Progenitor cell of endocrine pancreas (in vitro differentiated cells): Measurements from ENCODE around the gene ALDOC. TPM values are rescaled to one million over a fixed set of nuclear protein-coding genes. Genes with fewer than 3 reads are reported as not detected.

Source experiments
- DNase-seq: peaks from one replicate; pipeline ENCODE4 v3.0.0; 2021; ENCODE audit warnings: low spot score; ENCODE audit not compliant: unreplicated experiment
- H3K27ac Mint-ChIP-seq: 2 replicates; pipeline ENCODE4 v1.8.0; 2021; ENCODE audit warnings: mild to moderate bottlenecking, moderate library complexity, mixed read lengths
- H3K27me3 Mint-ChIP-seq: 2 replicates; pipeline ENCODE4 v1.8.0; 2021; ENCODE audit warnings: mixed read lengths
- H3K36me3 Mint-ChIP-seq: 2 replicates; pipeline ENCODE4 v1.8.0; 2022; ENCODE audit warnings: mixed read lengths; ENCODE audit not compliant: insufficient read depth
- H3K4me1 Mint-ChIP-seq: 2 replicates; pipeline ENCODE4 v1.8.0; 2021; ENCODE audit warnings: low read depth, mixed read lengths
- H3K4me3 Mint-ChIP-seq: 2 replicates; pipeline ENCODE4 v1.8.0; 2021; ENCODE audit warnings: low read depth, mild to moderate bottlenecking, moderate library complexity, mixed read lengths
- H3K9me3 Mint-ChIP-seq: 2 replicates; pipeline ENCODE4 v1.8.0; 2021; ENCODE audit warnings: low read depth, mixed read lengths
- total RNA-seq: library from RNA; stranded (reverse); gene quantifications from 2 replicates; pipeline ENCODE4 v1.2.1, GENCODE V29; 2021
- TF ChIP-seq, protein P1 (sequence below): fragments of 200-600 bp; sonication (generic); IDR thresholded peaks from one replicate; pipeline ENCODE4 v1.5.0; 2021; ENCODE audit warnings: antibody characterized with exemption, mild to moderate bottlenecking; ENCODE audit not compliant: unreplicated experiment

ALDOC gene
- total RNA-seq, 1 donor from 2014 or later, result 4.8 TPM

DNA sequence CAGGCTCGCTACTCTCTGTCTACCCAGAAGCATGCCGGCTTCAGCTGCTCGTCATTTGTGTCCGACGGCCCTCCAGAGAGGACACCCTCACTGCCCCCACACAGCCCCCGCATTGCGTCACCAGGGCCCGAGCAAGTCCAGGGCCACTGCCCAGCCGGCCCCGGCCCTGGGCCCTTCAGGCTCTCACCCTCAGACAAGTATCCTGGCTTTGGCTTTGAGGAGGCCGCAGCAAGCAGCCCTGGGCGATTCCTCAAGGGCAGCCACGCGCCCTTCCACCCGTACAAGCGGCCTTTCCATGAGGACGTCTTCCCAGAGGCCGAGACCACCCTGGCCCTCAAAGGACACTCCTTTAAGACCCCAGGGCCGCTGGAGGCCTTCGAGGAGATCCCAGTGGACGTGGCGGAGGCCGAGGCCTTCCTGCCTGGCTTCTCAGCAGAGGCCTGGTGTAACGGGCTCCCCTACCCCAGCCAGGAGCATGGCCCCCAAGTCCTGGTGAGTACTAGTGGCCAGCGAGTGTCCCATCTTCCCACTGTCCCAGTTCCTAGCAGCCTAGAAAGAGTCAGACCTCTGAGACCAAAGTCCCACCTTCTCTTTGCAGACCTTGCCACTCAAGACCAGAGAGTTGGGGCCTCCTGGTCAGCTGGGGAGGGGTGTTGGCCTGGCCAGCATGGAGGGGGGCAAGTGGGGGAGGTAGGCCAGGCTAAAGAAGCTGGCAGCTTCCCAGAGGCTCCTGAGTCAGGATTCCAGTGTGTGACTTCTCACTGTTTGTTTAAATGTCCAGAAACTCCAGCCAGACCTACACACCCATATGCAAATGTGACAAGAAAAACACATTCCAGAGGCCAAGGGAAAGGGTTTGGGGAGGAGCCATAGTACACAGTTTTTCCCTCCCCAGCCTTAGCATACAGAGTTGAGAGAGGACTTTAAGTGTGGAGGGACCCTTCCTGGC, 51.9 kb downstream of the ALDOC start:
- peaks cover 5% of the 10 kb centered on the region for H3K27me3 Mint-ChIP-seq
- peaks cover 15% of the 10 kb centered on the region for H3K4me1 Mint-ChIP-seq
- no peaks in the 10 kb centered on the region for H3K9me3 Mint-ChIP-seq
- no peaks in the 10 kb centered on the region for H3K36me3 Mint-ChIP-seq
- H3K4me3 Mint-ChIP-seq, result no peak overlapping the region
- no peak for DNase-seq
- H3K27ac Mint-ChIP-seq, result peak overlapping the region; percentile 94
- TF ChIP-seq, protein P1, sequence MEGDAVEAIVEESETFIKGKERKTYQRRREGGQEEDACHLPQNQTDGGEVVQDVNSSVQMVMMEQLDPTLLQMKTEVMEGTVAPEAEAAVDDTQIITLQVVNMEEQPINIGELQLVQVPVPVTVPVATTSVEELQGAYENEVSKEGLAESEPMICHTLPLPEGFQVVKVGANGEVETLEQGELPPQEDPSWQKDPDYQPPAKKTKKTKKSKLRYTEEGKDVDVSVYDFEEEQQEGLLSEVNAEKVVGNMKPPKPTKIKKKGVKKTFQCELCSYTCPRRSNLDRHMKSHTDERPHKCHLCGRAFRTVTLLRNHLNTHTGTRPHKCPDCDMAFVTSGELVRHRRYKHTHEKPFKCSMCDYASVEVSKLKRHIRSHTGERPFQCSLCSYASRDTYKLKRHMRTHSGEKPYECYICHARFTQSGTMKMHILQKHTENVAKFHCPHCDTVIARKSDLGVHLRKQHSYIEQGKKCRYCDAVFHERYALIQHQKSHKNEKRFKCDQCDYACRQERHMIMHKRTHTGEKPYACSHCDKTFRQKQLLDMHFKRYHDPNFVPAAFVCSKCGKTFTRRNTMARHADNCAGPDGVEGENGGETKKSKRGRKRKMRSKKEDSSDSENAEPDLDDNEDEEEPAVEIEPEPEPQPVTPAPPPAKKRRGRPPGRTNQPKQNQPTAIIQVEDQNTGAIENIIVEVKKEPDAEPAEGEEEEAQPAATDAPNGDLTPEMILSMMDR, result no peak

- Mint-ChIP-seq H3K4me3 (no peak overlapping the region), H3K4me1 (peaks cover 15% of the 10 kb centered on the region), H3K36me3 (no peaks in the 10 kb centered on the region), H3K27ac (no peak overlapping the region), H3K27me3 (peaks cover 9% of the 10 kb centered on the region), H3K9me3 (no peaks in the 10 kb centered on the region)
- TF ChIP-seq, protein P1, result no peak
- no peak for DNase-seq
Measured at GRCh38 chr17:28523876-28524275, 52.8 kb downstream of the ALDOC start.

DNA sequence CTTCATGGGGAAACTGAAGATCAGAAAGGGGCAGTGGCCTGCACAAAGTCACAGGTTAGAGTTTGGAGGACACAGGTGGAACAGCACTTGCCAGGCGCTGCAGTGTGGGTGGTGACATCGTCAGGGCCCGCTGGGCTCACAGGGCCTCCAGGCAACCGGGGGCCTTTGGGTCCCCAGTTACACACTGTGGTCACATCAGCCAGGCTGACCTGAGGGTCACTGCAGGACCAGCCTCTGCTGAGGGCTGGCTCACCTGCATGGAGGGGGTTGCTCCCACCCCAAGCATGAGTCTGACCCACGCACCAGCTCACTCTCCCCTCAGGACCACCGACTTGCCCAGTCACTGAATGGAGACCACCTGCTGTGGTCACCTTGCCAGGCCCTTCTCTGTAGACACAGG, 53.5 kb downstream of the ALDOC start:
- Mint-ChIP-seq H3K4me3 (no peak overlapping the region), H3K36me3 (no peaks in the 10 kb centered on the region), H3K9me3 (no peaks in the 10 kb centered on the region), H3K27me3 (peaks cover 15% of the 10 kb centered on the region), H3K27ac (peak overlapping the region; percentile 62), H3K4me1 (peaks cover 17% of the 10 kb centered on the region)
- TF ChIP-seq, protein P1, result no peak
- DNase-seq, result no peak

Other genes starting within 250 kb of the ALDOC start
- gene IFT20, start 241.4 kb downstream of the ALDOC start, total RNA-seq, result 35.4 and 41.0 TPM in 2 replicates
- 50.9 and 51.0 TPM in 2 replicates for gene TNFAIP1, start 241.1 kb downstream of the ALDOC start, total RNA-seq
- 66.0 and 68.6 TPM in 2 replicates for gene POLDIP2, start 219.4 kb downstream of the ALDOC start, total RNA-seq
- gene SEBOX, start 211.7 kb downstream of the ALDOC start, total RNA-seq, result not detected in 2 replicates
- 128 and 139 TPM in 2 replicates for gene VTN, start 206.6 kb downstream of the ALDOC start, total RNA-seq
- gene SARM1, start 205.2 kb downstream of the ALDOC start, total RNA-seq, result 20.0 and 20.5 TPM in 2 replicates
- gene SLC46A1, start 170.7 kb downstream of the ALDOC start, total RNA-seq, result 15.7 and 16.1 TPM in 2 replicates
- gene SLC13A2, start 103.3 kb downstream of the ALDOC start, total RNA-seq, result 0.29 and 0.31 TPM in 2 replicates
- gene FOXN1, start 70.5 kb downstream of the ALDOC start, total RNA-seq, result 0.07 TPM in 1 of 2 replicates, not detected in the other
- gene UNC119, start 24.3 kb downstream of the ALDOC start, total RNA-seq, result 41.3 and 46.7 TPM in 2 replicates
- gene PIGS, start 5.4 kb downstream of the ALDOC start, total RNA-seq, result 65.0 and 68.2 TPM in 2 replicates
- 69.4 and 77.8 TPM in 2 replicates for gene SPAG5, start 22.1 kb upstream of the ALDOC start, total RNA-seq
- 35.5 and 36.7 TPM in 2 replicates for gene RSKR, start 37.3 kb upstream of the ALDOC start, total RNA-seq
- gene BLTP2, start 68.3 kb upstream of the ALDOC start, total RNA-seq, result 182 and 190 TPM in 2 replicates
- gene SDF2, start 85.0 kb upstream of the ALDOC start, total RNA-seq, result 53.3 and 57.9 TPM in 2 replicates
- 80.0 and 88.0 TPM in 2 replicates for gene SUPT6H, start 85.3 kb upstream of the ALDOC start, total RNA-seq
- gene PROCA1, start 135.0 kb upstream of the ALDOC start, total RNA-seq, result 15.2 and 16.3 TPM in 2 replicates
- gene RAB34, start 141.0 kb upstream of the ALDOC start, total RNA-seq, result 147 and 150 TPM in 2 replicates
- gene RPL23A, start 143.1 kb upstream of the ALDOC start, total RNA-seq, result 1,486 and 1,562 TPM in 2 replicates
- gene TLCD1, start 149.3 kb upstream of the ALDOC start, total RNA-seq, result 14.0 and 15.5 TPM in 2 replicates
- 15.4 and 16.8 TPM in 2 replicates for gene NEK8, start 151.9 kb upstream of the ALDOC start, total RNA-seq
- gene TRAF4, start 167.1 kb upstream of the ALDOC start, total RNA-seq, result 254 and 260 TPM in 2 replicates